ENCODE data around the gene CARD6. TPM values are rescaled to one million over a fixed set of nuclear protein-coding genes. Genes with fewer than 3 reads are reported as not detected.

Gene CARD6
- total and polyA plus RNA-seq, 2 of the 13 experiments (the other 11 are each of a cell fraction or from before 2014, with no cell fraction given): 0.33 to 1.4 TPM

DNA sequence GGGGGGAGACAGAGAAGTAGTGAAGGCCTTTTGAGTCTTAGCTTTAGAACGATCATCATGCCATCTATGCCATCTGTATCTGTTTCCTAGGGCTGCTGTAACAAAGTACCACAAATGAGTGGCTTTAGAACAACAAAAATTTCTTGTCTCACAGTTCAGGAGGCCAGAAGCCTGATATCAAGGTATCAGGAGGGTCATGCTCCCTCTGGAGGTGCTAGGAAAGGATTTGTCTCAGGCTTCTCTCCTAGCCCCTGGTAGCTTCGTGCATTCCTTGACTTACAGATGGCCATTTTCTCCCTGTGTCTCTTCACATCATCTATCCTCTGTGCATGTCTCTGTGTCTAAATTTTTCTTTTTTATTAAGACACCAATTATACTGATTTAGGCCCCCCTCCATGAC lies 5.2 kb downstream of the CARD6 start (continued):
- TF ChIP-seq, protein P1, sequence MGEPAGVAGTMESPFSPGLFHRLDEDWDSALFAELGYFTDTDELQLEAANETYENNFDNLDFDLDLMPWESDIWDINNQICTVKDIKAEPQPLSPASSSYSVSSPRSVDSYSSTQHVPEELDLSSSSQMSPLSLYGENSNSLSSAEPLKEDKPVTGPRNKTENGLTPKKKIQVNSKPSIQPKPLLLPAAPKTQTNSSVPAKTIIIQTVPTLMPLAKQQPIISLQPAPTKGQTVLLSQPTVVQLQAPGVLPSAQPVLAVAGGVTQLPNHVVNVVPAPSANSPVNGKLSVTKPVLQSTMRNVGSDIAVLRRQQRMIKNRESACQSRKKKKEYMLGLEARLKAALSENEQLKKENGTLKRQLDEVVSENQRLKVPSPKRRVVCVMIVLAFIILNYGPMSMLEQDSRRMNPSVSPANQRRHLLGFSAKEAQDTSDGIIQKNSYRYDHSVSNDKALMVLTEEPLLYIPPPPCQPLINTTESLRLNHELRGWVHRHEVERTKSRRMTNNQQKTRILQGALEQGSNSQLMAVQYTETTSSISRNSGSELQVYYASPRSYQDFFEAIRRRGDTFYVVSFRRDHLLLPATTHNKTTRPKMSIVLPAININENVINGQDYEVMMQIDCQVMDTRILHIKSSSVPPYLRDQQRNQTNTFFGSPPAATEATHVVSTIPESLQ (CRISPR knock-in tag; conservative IDR thresholded peaks at IDR 0.05): no peak
- TF ChIP-seq ETV6 (CRISPR knock-in tag; conservative IDR thresholded peaks at IDR 0.05): no peak
- TF ChIP-seq MEIS1 (CRISPR knock-in tag; IDR thresholded peaks at IDR 0.05; ENCODE audit: borderline replicate concordance): no peak
- TF ChIP-seq ZSCAN22 (CRISPR knock-in tag; IDR thresholded peaks at IDR 0.05): no peak
- no peak for TF ChIP-seq ZNF556 (CRISPR knock-in tag; IDR thresholded peaks at IDR 0.05; ENCODE audit: borderline replicate concordance)
- no peak for TF ChIP-seq PAX8 (CRISPR knock-in tag; IDR thresholded peaks at IDR 0.05; ENCODE audit: borderline replicate concordance)
- no peak for TF ChIP-seq SKIL (CRISPR knock-in tag; IDR thresholded peaks at IDR 0.05; ENCODE audit: borderline replicate concordance)

DNA sequence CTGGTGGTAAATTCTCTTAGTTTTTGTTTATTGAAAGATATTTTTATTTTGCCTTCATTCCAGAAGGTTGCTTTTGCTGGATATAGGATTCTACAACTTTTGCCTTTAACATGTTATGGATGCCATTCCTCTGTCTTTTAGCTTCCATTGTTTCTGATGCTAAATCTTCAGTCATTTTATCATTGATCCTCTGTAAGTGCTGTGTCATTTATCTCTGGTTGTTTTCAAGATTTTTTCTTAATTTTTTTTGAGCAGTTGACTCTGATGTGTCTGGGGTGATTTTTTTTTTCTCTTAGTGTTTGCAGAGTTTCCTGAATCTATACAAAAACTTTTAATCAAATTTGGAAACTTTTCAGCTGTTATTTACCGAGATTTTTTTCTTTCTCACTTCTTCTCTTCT lies 6.4 kb downstream of the CARD6 start:
- no peak overlapping the region for H3K9ac ChIP-seq (ENCODE audit: insufficient read depth, low read depth, low read length)
- no peaks in the 10 kb centered on the region for H3K79me2 ChIP-seq (ENCODE audit: insufficient read depth, low read length)
- no peak for ATAC-seq
- in situ Hi-C loops (cut with HindIII; ENCODE audit: extremely low pct_ligation_motif_present, low pct_unique_long_range_greater_than_20kb): no loop called here
- no peak for DNase-seq (ENCODE audit: low spot score)
- BruUV-seq (replicated peaks): no TSS peak
- no peak overlapping the region for H3K4me3 ChIP-seq (replicated peaks in 1 of 3; ENCODE audit: insufficient read depth in 1 of 3, low read depth in 2 of 3, low read length in 3 of 3)
- FAIRE-seq: no peak
- peaks cover 0 to 1% of the 10 kb centered on the region in 2 experiments; a peak in 1 of 5 replicates for H3K27me3 ChIP-seq (ENCODE audit: control insufficient read depth in 1 of 2, insufficient read depth in 2 of 2, low read length in 2 of 2)
- H3K36me3 ChIP-seq (replicated peaks in 1 of 2; ENCODE audit: control insufficient read depth in 1 of 2, insufficient read depth in 2 of 2, low read length in 2 of 2): no peaks in the 10 kb centered on the region
- no peaks in the 10 kb centered on the region for H3K9me3 ChIP-seq (ENCODE audit: low read length)
- H3K4me1 ChIP-seq (ENCODE audit: insufficient read depth, low read length): peaks cover 2% of the 10 kb centered on the region; the same call in 1 of the 2 replicates
- 2% methylated on average over 1 of the region's 1 CpG for WGBS (ENCODE audit: low lambda C conversion rate)
- H3K4me2 ChIP-seq (ENCODE audit: low read depth, low read length): no peak overlapping the region
- ChIA-PET CTCF (ENCODE audit: low intra/inter-chr PET ratio, low total read pairs) (no interaction called here), POLR2A (no interaction called here)
- H3K27ac ChIP-seq (ENCODE audit: extremely low read length, insufficient read depth, low read length): no peak overlapping the region
- intact Hi-C loops (cut with micrococcal nuclease; ENCODE audit: unreplicated experiment): no loop called here
- H2AFZ ChIP-seq (ENCODE audit: low read length): no peak overlapping the region
- no peaks in the 10 kb centered on the region for H4K20me1 ChIP-seq (ENCODE audit: insufficient read depth, low read length)
- TF ChIP-seq ZNF503 (CRISPR knock-in tag; IDR thresholded peaks at IDR 0.05) (no peak), ZNF274 (CRISPR knock-in tag; IDR thresholded peaks at IDR 0.05) (no peak), IKZF5 (CRISPR knock-in tag; IDR thresholded peaks at IDR 0.05) (no peak), FOXC1 (CRISPR knock-in tag; IDR thresholded peaks at IDR 0.05; ENCODE audit: borderline replicate concordance) (no peak), ZFP37 (CRISPR knock-in tag; IDR thresholded peaks at IDR 0.05; ENCODE audit: borderline replicate concordance) (no peak), POGK (CRISPR knock-in tag; conservative IDR thresholded peaks at IDR 0.05) (no peak), TEAD3 (CRISPR knock-in tag; optimal IDR thresholded peaks at IDR 0.05; ENCODE audit: borderline replicate concordance) (no peak)
